ENCODE data around the gene GRIN2A.

Gene GRIN2A

DNA sequence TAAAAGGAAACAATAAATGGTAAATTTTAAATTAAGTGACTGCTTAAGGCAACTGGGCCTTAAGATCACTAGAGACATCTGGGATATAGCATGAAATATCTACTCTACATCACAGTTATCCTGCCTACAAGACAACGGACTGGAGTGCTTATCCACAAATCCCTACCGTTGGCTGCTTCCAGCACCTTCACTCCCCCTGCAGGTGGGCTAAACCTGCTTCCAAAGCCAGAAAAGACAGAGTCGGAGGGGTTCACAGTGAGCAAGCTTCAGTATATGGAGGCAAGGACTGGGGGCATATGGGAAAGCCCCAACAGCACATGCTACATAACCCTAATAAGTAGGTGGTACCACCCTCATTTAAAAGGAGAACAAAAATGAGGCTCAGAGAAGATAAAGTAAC lies 45.3 kb downstream of the GRIN2A start:
- no peak for DNase-seq (ENCODE audit: low read depth in 4 of 4, low spot score in 1 of 4)

- DNase-seq (ENCODE audit: low read depth in 4 of 4, low spot score in 1 of 4) = no peak
These were observed 51.7 kb downstream of the GRIN2A start for GRCh38 chr16:10130538-10130937.

DNA sequence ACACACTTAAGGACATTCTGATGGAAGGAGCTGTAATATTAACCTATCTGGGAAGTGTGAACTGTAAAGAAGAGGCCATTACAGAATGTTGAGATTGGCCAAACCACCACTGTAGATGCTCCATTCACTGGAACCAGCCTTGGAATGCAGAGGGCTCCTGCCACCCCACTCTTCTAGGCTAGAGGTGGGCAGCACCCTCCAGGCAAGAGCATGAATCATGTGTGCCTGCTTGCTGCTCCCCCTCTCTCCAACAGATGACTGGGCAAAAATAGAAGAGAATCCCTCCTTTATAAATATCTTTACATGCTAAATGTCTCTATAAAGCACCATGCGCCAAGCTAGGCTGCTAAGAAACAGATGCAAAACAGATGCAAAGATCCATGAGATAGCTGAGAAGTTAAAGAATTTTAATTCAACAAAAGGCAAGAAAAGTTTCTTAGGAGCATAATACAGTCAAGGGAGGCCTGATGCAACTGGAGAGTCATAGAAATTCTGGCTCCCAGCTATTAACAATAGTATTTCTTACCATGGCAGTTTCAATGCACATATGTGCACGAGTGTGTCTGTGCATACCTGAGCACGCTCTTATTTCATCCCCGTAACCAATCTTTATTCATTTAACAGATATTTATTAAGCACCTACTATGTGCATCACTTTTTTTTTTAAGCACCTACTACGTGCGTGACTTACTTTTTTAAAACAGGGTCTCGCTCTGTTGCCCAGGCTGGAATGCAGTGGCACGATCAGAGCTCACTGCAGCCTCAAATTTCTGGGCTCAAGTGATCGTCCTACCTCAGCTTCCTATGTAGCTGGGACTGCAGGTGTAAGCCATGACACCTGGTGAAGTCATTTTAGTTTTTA lies 53.6 kb downstream of the GRIN2A start:
- DNase-seq (ENCODE audit: low read depth in 4 of 4, low spot score in 1 of 4) = no peak

DNA sequence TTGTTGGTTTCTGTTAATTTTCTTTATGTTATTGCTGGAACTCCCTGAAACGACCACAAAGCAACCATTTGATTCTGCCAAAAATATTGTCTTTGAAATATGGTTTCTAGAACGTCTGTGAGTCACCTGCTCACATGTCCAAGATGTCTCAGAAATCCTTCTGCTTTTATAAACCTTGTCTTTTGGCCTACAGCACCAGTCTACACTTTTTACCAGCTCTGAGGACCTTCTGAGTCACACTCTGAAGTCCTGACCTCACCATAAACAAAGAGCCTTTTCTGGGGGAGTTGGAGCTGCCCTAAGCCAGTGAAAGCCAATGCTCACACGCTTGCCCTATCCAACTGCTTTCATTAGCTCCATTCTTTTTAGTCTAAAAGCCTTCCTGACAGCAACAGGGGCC lies 55.5 kb downstream of the GRIN2A start:
- DNase-seq (ENCODE audit: low read depth in 4 of 4, low spot score in 1 of 4) = no peak

GRCh38 chr16:10123141-10123540 lies 59.1 kb downstream of the GRIN2A start:
- no peak for DNase-seq (ENCODE audit: low read depth in 4 of 4, low spot score in 1 of 4)

GRCh38 chr16:10122546-10122945 lies 59.7 kb downstream of the GRIN2A start:
- DNase-seq (ENCODE audit: low read depth in 4 of 4, low spot score in 1 of 4) = no peak

GRCh38 chr16:10121897-10122425 lies 60.3 kb downstream of the GRIN2A start:
- no peak for DNase-seq (ENCODE audit: low read depth in 4 of 4, low spot score in 1 of 4)

DNA sequence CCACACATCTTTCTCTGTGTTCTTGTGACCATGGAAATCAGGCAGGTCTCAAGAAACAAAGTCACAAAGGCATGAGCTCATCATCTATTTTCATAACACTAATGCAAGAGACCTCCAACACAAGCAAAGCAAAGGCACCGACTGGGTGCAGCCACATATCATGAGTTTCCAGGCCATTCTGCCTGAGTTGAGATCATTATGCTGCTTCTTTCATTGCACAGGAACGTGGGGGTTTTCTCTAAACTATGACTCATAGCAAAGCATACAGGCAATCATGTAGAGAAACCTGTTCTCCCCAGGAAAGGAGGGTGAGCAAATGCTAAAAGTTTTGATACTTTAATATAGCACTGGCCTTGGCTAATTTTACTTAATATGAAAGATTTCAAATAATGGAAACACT lies 60.7 kb downstream of the GRIN2A start:
- DNase-seq (ENCODE audit: low read depth in 4 of 4, low spot score in 1 of 4) = no peak

DNA sequence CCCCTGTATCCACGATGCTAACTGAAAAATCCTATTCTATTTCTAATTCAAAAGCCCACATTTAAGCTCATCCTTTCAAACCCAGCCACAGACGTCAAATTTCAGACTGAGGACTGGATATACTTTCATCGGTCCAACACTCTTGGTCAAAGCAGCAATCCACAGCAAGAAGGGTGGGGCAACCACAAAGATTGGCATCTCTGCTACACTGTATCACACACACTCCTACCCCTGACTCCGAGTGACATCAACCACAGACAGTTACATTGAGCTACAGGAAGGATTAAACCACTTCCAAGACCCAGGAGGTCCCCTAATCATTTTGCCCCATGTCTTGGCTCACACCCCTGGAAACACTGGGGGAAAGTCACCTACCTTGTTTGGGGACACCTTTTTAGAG lies 61.3 kb downstream of the GRIN2A start:
- no peak for DNase-seq (ENCODE audit: low read depth in 4 of 4, low spot score in 1 of 4)

DNA sequence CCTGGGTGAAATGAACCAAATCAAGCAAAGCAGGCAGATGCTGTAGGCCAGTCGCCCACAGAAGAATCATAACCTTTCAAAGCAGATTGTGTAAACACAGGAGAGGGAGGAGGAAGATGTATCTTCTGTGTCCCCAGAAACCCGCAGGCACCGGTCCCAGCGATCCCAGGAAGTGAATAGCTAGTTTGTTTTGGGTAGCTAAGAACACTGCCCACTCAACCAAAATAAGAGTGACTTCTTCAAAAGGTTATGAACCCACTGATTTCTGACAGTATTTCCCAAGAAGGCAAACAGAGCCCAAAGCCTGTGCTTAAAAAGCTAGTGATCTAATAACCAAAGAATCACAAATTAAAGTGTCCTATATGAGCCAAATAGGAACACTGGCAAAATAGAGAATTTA lies 67.8 kb downstream of the GRIN2A start:
- DNase-seq (ENCODE audit: low read depth in 4 of 4, low spot score in 1 of 4) = no peak

DNA sequence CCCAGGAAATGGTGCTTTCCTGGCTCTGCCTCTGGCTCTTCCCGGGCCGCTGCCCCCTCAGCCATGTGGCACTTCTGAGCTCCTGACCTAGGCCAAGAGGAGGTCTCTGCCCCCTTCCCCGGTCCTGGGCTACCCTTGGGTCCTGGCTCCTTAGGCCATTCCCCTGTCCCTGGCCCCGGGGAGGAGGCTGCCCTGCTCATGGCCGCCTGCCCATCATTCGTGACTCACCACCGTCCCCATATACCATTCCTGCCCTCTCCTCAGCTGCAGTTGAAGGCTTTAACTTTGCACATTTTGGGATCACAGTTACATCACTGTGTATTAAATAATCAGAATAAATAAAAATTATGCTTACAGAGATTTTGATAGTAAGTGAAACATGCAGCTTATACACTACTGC lies 69.0 kb downstream of the GRIN2A start:
- DNase-seq (ENCODE audit: low read depth in 4 of 4, low spot score in 1 of 4) = no peak

- DNase-seq (ENCODE audit: low read depth in 4 of 4, low spot score in 1 of 4) = no peak
These were observed 70.2 kb downstream of the GRIN2A start for GRCh38 chr16:10112021-10112420.

DNA sequence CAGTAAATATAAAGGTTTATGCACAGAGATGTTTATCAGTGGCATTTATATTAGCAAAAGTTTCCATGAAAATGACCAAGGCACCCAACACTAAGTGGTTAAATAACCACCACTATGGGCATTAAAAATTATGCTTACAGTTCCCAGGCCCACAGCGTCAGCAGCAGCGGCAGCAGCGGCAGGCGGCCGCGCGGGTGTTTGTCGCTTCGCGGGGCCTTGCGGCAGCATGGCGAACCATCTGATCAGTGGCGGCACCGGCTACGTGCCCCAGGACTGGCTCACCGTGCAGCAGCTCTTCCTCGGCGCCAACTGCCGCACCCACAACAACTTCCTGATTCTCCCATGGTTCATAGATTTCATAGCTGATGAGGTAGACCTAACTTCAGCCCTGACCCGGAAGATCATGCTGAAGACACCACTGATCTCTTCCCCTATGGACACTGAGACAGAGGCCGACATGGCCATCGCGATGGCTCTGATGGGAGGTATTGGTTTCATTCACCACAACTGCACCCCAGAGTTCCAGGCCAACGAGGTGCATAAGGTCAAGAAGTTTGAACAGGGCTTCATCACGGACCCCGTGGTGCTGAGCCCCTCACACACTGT lies 71.0 kb downstream of the GRIN2A start:
- DNase-seq (ENCODE audit: low read depth in 4 of 4, low spot score in 1 of 4) = no peak

- DNase-seq (ENCODE audit: low read depth in 4 of 4, low spot score in 1 of 4) = no peak
These were observed 71.7 kb downstream of the GRIN2A start for GRCh38 chr16:10110552-10110951.

- DNase-seq (ENCODE audit: low read depth in 4 of 4, low spot score in 1 of 4) = no peak
These were observed 75.1 kb downstream of the GRIN2A start for GRCh38 chr16:10107081-10107480.

DNA sequence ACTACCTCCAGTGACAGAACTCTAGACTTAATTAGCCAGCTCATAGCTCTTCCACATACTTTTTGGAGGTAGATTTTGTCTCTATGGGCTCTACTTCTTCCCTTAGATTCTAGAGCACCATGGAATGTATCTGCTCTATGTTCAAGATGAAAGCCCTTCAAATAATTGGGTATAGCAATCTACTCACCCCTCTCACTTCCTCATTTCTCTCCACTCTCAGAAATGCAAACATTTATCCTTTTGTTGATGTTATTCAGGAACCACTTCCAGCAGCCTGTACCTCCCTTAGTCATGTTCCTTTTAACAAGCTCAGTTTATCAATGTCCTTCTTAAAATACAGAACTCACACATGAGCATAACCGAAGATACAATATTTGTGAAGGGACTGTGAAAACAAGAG lies 78.5 kb downstream of the GRIN2A start:
- DNase-seq (ENCODE audit: low read depth in 4 of 4, low spot score in 1 of 4) = no peak

DNA sequence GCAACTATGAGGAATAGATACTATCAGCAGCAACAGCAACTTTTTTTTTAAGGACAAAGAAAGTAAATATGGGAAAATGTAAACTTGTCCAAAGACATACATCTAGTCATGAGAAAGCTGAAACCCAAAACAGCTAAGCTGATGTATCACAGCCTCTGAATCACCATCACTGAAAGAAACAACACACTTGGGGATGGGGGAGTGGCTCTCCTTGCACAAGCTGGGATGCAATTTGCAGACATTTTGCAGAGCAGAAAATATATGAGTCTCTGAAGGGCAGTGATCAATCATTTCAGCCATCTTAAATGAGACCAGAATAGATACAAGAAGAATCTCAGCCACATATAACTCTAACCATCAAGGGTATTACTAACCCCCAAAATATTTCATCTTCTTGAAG lies 79.1 kb downstream of the GRIN2A start:
- DNase-seq (ENCODE audit: low read depth in 4 of 4, low spot score in 1 of 4) = no peak

- DNase-seq (ENCODE audit: low read depth in 4 of 4, low spot score in 1 of 4) = no peak
These were observed 81.4 kb downstream of the GRIN2A start for GRCh38 chr16:10100829-10101228.

DNA sequence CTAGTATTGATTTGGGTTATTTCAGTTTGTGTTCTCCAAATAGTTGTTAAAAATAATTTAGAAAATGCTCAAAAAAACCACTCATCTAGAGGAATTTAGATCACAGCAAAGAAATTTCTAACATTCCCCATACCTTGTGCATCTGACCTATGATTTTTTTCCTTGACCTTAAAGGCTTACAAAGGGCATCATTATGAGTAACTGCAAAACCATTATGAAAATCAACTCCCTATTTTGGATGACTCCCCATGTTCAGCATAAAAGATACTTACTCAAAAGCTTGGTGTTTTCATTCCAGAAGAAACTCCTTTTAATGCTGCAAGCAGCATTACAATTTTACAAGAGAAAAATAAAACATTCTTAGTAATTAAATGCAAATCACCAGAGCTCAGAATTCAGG lies 83.2 kb downstream of the GRIN2A start:
- no peak for DNase-seq (ENCODE audit: low read depth in 4 of 4, low spot score in 1 of 4)

GRCh38 chr16:10097271-10097670 lies 85.0 kb downstream of the GRIN2A start:
- DNase-seq (ENCODE audit: low read depth in 4 of 4, low spot score in 1 of 4) = no peak

DNA sequence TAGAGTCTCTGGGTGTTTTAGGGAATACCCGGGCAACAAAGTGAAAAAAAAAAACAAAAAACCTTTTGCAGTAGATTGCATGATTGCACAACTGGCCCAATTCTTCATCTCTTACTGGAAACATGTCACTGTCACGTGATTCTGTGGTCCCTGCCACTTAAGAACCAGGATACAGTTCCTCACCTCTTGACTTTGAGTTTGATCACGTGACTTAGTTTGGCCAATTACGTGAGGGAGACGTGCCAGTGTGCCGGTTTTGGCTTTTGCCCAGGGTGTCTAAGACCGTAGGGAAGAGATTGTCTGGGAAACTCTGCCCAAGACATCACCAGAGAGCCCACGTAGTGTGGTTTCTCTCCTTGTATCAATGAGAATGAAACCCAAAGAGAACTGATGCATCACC lies 88.7 kb downstream of the GRIN2A start:
- DNase-seq (ENCODE audit: low read depth in 4 of 4, low spot score in 1 of 4) = no peak

- no peak for DNase-seq (ENCODE audit: low read depth in 4 of 4, low spot score in 1 of 4)
These were observed 91.4 kb downstream of the GRIN2A start for GRCh38 chr16:10090816-10091215.

DNA sequence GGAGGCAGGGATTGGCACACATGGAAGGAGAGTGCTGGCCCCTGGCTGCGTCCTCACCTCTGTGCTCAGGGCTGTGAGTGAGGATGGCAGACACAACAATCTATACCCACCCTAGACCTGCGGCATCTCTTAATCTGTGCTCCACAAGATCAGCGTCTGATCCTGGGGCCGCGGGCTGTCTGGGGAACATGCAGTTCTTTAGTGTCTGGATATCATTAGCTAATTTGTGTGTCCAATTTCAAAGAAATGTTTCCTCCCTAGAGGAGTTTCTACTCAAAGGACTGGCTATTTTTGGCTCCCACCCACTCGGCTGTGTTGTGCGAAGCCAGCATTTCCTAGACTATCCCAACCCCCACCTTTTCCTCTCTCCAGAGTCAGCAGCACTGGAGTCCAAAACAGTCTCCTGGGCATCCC lies 93.8 kb downstream of the GRIN2A start:
- DNase-seq (ENCODE audit: low read depth in 4 of 4, low spot score in 1 of 4) = no peak
